Mucosa of descending colon (tissue), 3 donors: Measurements from ENCODE around the gene CCR8. TPM values are rescaled to one million over a fixed set of nuclear protein-coding genes. Genes with fewer than 3 reads are reported as not detected.

Source experiments
- ATAC-seq: fragments of 200-7000 bp; cut with Tn5 transposase; one replicate; pipeline ENCODE4 v1.9.1; 2020; ENCODE audit warnings: mild to moderate bottlenecking, moderate library complexity
- DNase-seq, 3 donors: peaks; one replicate each; pipeline ENCODE4 v3.0.0-alpha.2; 2020
- H3K36me3 ChIP-seq: fragments of 200-600 bp; one replicate; pipeline ENCODE4 v1.8.0; 2021; ENCODE audit warnings: low read depth, mild to moderate bottlenecking
- H3K4me1 ChIP-seq: fragments of 200-600 bp; one replicate; pipeline ENCODE4 v1.8.0; 2021; ENCODE audit warnings: low read depth, mild to moderate bottlenecking
- H3K4me3 ChIP-seq: fragments of 200-600 bp; one replicate; pipeline ENCODE4 v1.8.0; 2021; ENCODE audit warnings: mild to moderate bottlenecking
- H3K9me3 ChIP-seq: fragments of 200-600 bp; one replicate; pipeline ENCODE4 v1.8.0; 2021; ENCODE audit warnings: mild to moderate bottlenecking
- intact Hi-C, 2 donors: fragments of 100-400 bp; cut with DNase I in 1 of 2; cut with micrococcal nuclease in 1 of 2; formaldehyde crosslinking; loops; one replicate each; pipeline versions ENCODE4 v1.11.0 to v1.11.1; 2022; cut with DNase I, micrococcal nuclease
- total RNA-seq, 3 donors: library from RNA; stranded (reverse); fragmentation: NEBNext Ultra II Directional in 2 of 3; extraction: Animal tissue kit (Norgen Biotek cat#: 25700) in 2 of 3; gene quantifications; one replicate each; pipeline versions ENCODE4 v1.2.1 to v1.2.4, GENCODE V29; 2021 to 2023
- TF ChIP-seq, protein P1 (sequence below): fragments of 200-600 bp; IDR thresholded peaks from one replicate; pipeline ENCODE4 v1.8.0; 2022; ENCODE audit warnings: antibody characterized with exemption, mild to moderate bottlenecking
- donor health status: DM: no; HTN: no; CAD: no; lungs with moderate emphysema.
- donor health status: DM: no; HTN: no; CAD: no.
- donor health status: DM: no; HTN: yes; CAD: no.

Gene CCR8
- total RNA-seq, 3 donors from 2014 or later, result 0.36 TPM; not detected in 2

DNA sequence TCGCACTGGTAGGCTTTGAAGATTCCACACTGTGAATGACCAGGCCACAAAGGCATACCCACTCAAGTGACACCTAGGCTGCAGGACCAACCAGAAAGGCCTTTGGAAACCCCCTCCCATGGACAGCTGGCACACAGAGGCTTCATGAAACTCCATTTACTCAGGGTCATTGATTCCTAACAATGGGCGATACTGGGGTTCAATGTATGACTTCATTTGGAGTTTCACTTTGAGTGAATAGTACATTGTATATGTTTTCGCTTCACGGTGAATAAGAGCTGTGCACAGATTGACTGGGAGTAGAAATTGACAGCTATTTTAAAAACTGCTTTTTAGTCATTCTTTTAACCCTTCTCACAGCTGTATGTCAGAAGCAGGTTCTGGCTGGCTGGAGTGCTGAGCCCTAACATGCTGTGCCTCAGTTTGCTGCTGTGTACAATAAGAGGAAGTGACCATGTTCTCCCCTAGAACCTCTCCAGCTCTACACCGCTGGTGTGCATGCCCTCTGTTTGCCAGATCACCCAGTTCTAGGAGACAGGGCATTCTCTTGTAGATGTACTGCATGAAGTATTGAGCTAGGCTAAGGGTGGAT lies 34.2 kb upstream of the CCR8 start:
- Histone ChIP-seq H3K4me1 (no peaks in the 10 kb centered on the region), H3K9me3 (peaks cover 10% of the 10 kb centered on the region), H3K36me3 (no peaks in the 10 kb centered on the region), H3K4me3 (no peak overlapping the region)
- TF ChIP-seq, protein P1, sequence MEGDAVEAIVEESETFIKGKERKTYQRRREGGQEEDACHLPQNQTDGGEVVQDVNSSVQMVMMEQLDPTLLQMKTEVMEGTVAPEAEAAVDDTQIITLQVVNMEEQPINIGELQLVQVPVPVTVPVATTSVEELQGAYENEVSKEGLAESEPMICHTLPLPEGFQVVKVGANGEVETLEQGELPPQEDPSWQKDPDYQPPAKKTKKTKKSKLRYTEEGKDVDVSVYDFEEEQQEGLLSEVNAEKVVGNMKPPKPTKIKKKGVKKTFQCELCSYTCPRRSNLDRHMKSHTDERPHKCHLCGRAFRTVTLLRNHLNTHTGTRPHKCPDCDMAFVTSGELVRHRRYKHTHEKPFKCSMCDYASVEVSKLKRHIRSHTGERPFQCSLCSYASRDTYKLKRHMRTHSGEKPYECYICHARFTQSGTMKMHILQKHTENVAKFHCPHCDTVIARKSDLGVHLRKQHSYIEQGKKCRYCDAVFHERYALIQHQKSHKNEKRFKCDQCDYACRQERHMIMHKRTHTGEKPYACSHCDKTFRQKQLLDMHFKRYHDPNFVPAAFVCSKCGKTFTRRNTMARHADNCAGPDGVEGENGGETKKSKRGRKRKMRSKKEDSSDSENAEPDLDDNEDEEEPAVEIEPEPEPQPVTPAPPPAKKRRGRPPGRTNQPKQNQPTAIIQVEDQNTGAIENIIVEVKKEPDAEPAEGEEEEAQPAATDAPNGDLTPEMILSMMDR, result no peak
- DNase-seq (no peak), ATAC-seq (no peak)
- intact Hi-C loops, result loop anchor here in 1 of 2 donors (10.0 kb wide), 1 partner anchor 90 kb away; the partner anchor contains the start of gene SLC25A38

DNA sequence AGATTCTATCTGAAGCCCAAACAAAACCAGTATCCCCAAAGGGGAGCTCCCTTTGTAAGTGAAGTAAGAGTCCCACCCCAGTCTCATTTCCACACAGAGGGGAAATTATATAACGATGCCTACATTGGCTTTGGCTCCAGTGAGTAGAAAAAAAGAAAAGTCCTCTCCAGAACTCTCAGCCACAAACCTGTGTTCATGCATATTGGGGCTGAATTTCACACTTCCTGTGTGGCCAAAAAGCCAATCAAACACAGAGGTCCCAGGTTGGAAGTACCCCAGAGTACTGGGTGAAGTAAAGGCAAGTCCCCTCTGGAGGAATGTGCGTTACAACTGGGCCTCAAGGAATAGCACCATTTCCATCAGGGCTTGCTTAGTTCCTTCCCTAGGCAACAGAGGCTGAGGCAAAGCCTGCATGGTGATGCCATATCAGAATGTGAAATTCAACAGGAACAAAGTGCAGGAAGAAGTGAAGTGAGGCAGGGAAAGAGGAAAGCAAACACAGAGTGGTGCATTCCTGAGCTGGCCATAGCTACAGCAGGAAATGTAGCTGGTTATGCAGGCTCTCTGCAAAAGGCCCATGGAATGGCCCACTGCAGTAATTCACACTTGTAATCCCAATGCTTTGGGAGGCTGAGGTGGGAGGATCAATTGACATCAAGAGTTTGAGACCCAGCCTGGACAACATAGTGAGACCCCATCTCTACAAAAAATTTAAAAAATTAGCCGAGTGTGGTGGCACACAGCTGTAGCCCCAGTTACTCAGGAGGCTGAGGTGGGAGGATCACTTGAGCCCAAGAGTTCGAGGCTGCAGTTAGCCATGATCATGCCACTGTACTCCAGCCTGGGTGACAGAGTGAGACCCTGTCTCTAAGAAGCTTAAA lies 33.1 kb upstream of the CCR8 start:
- Histone ChIP-seq H3K36me3 (no peaks in the 10 kb centered on the region), H3K9me3 (peaks cover 10% of the 10 kb centered on the region), H3K4me3 (no peak overlapping the region), H3K4me1 (no peaks in the 10 kb centered on the region)
- TF ChIP-seq, protein P1, result no peak
- DNase-seq, result no peak
- intact Hi-C loops, result loop anchor here in 1 of 2 donors (10.0 kb wide), 1 partner anchor 88 kb away; the partner anchor contains the start of gene SLC25A38
- ATAC-seq, result no peak

DNA sequence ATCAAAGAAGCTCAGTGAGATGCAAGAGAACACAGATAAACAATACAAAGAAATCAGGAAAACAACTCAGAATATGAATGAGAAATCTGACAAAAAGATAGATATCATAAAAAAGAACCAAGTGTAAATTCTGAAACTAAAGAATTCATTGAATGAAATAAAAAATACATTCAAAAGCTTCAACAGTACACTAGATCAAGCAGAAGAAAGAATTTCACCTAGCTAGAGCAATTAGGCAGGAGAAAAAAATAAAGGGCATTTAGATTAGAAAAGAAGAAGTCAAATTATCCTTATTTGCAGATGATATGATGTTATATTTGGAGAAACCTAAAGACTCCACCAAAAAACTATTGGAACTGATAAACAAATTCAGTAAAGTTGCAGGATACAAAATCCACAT lies 30.2 kb upstream of the CCR8 start:
- TF ChIP-seq, protein P1, result no peak
- DNase-seq (no peak), ATAC-seq (no peak)
- H3K4me1 ChIP-seq, result peaks cover 2% of the 10 kb centered on the region
- H3K4me3 ChIP-seq, result no peak overlapping the region
- intact Hi-C loops, result loop anchor here in 1 of 2 donors (10.0 kb wide), 1 partner anchor 86 kb away; the partner anchor contains the start of gene SLC25A38
- peaks cover 19% of the 10 kb centered on the region for H3K9me3 ChIP-seq
- H3K36me3 ChIP-seq, result no peaks in the 10 kb centered on the region

DNA sequence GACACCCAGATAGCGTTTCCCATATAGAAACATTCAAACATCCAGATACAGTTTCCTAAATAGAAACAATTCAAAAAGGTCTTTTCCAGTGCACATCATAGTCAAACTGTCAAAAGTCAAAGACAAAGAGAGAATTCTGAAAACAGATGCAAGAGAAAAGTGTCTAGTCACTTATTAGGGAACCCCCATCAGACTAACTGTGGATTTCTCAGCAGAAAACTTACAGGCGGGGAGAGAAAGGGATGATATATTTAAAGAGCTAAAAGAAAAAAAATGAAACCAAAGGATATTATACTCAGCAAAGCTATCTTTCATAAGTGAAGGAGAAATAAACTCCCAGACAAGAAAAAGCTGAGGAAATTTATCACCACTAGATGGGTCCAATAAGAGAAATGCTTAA lies 27.3 kb upstream of the CCR8 start:
- ATAC-seq (no peak), DNase-seq (no peak)
- no peaks in the 10 kb centered on the region for H3K36me3 ChIP-seq
- intact Hi-C loops, result no loop called here
- H3K4me1 ChIP-seq, result peaks cover 2% of the 10 kb centered on the region
- no peak overlapping the region for H3K4me3 ChIP-seq
- TF ChIP-seq, protein P1, result no peak
- H3K9me3 ChIP-seq, result peaks cover 19% of the 10 kb centered on the region

DNA sequence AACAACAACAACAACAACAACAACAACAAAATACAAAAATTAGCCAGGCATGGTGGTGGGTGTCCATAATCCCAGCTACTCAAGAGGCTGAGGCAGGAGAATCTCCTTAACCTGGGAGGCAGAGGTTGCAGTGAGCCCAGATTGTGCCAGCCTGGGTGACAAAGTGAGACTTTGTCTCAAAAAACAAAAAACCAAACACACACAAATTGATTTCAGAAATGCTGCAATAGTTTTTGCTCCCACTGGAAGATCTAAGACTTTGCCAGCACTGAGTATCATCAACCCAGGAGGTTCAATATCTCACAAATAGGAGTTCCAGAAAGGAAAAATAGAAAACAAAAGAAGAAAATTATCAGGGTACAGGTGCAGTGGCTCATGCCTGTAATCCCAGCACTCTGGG lies 16.2 kb upstream of the CCR8 start:
- intact Hi-C loops, result no loop called here
- TF ChIP-seq, protein P1, result no peak
- ATAC-seq (no peak), DNase-seq (no peak)
- Histone ChIP-seq H3K9me3 (peaks cover 5% of the 10 kb centered on the region), H3K36me3 (no peaks in the 10 kb centered on the region), H3K4me1 (peaks cover 11% of the 10 kb centered on the region), H3K4me3 (no peak overlapping the region)
